MCF 10A (cell line): ENCODE data around the gene ESD. TPM values are rescaled to one million over a fixed set of nuclear protein-coding genes. Genes with fewer than 3 reads are reported as not detected.

Source experiments
- BruUV-seq: library from RNA; stranded (reverse); fragments of 400-500 nt; replicated peaks from 2 replicates; lab custom pipeline; 2021; lab: Mats Ljungman, UMichigan
- CTCF ChIA-PET: fragments of 300-600 bp; sonication (Branson Sonifier 250); formaldehyde crosslinking; extraction: SDS; loops from one replicate; lab custom pipeline; 2021; ENCODE audit warnings: antibody characterized with exemption, inconsistent platforms; lab: Yijun Ruan, JAX
- POLR2A ChIA-PET: fragments of 300-600, 350-650 bp; sonication (Branson Sonifier 250); formaldehyde crosslinking; extraction: SDS; loops from one replicate; lab custom pipeline; 2020; ENCODE audit warnings: antibody characterized with exemption, inconsistent platforms; lab: Yijun Ruan, JAX
- DNase-seq: peaks from one replicate; pipeline ENCODE4 v3.0.0-alpha.2; 2018; ENCODE audit not compliant: unreplicated experiment
- H3K27ac Mint-ChIP-seq: one replicate; pipeline ENCODE4 v1.8.0; 2022; ENCODE audit warnings: mild to moderate bottlenecking, low read depth, mixed read lengths; ENCODE audit not compliant: unreplicated experiment
- H3K27me3 Mint-ChIP-seq: one replicate; pipeline ENCODE4 v1.8.0; 2022; ENCODE audit warnings: mixed read lengths; ENCODE audit not compliant: insufficient read depth, unreplicated experiment
- H3K36me3 Mint-ChIP-seq: one replicate; pipeline ENCODE4 v1.8.0; 2022; ENCODE audit warnings: mild to moderate bottlenecking, moderate library complexity, mixed read lengths; ENCODE audit not compliant: insufficient read depth, unreplicated experiment
- H3K4me1 Mint-ChIP-seq: one replicate; pipeline ENCODE4 v1.8.0; 2022; ENCODE audit warnings: mixed read lengths; ENCODE audit not compliant: insufficient read depth, unreplicated experiment
- H3K4me3 Mint-ChIP-seq: one replicate; pipeline ENCODE4 v1.8.0; 2022; ENCODE audit warnings: mild to moderate bottlenecking, moderate library complexity, mixed read lengths; ENCODE audit not compliant: unreplicated experiment
- H3K9me3 Mint-ChIP-seq: one replicate; pipeline ENCODE4 v1.8.0; 2022; ENCODE audit warnings: mixed read lengths; ENCODE audit not compliant: unreplicated experiment
- CTCF ChIP-seq: fragments of 200-600 bp; IDR thresholded peaks from one replicate; pipeline ENCODE4 v1.8.0; 2022; ENCODE audit warnings: antibody characterized with exemption, mild to moderate bottlenecking; ENCODE audit not compliant: unreplicated experiment
- intact Hi-C: fragments of 100-400 bp; cut with micrococcal nuclease; formaldehyde crosslinking; loops from 2 replicates; pipeline ENCODE4 v1.14.1; 2022
- total RNA-seq: library from RNA; stranded (reverse); gene quantifications from 2 replicates; pipeline ENCODE4 v1.2.3, GENCODE V29; 2022

Gene ESD
- total RNA-seq, 1 experiment from 2014 or later = 105 TPM

DNA sequence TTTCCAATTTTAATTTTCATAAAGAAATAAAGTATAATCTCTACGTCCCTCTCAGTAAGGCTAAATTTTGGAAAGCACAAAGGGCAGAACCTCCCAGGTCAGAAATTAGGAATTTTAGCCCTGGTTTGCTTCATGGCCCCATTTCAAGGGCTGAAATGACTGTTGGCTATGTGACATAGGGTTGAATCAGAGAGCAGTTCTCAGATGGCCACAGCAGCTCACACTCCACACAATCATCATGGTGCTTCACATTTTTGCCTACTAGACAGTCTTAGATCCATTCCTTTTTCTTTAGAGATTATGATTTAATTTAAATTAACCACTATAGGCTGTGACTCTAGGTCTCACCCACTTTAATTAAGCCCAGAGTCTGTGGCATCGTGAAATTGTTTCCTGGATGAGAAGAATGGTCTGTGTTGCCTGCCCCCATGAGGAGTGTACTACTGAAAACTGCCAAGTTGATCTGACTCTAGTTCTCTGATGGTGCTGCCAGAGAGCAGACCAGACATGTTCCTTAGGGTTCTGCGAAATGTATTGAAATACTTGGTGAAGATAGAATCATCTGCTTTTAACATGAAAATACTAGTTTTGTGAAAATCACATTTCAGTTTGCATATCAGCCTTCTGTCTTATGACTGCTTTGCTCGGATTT, 57.4 kb downstream of the ESD start:
- H3K4me3 Mint-ChIP-seq = no peak overlapping the region
- no peak for TF ChIP-seq CTCF
- ChIA-PET CTCF (interaction anchor here (1.6 kb wide), 1 partner anchor 188 kb away, joined by 5 read pairs; no protein-coding TSS in a partner anchor), POLR2A (no interaction called here)
- no peak overlapping the region for H3K27ac Mint-ChIP-seq
- no TSS peak for BruUV-seq
- no peaks in the 10 kb centered on the region for H3K4me1 Mint-ChIP-seq
- H3K9me3 Mint-ChIP-seq = no peaks in the 10 kb centered on the region
- no peak for DNase-seq
- intact Hi-C loops = no loop called here
- peaks cover 31% of the 10 kb centered on the region for H3K36me3 Mint-ChIP-seq
- H3K27me3 Mint-ChIP-seq = no peaks in the 10 kb centered on the region

GRCh38 chr13:46738766-46739165, 58.2 kb downstream of the ESD start:
- intact Hi-C loops = no loop called here
- ChIA-PET CTCF (interaction anchor here (1.6 kb wide), 1 partner anchor 187 kb away, joined by 5 read pairs; no protein-coding TSS in a partner anchor), POLR2A (interaction anchor here (1.1 kb wide), 1 partner anchor 15 kb away, joined by 3 read pairs; no protein-coding TSS in a partner anchor)
- no peak for TF ChIP-seq CTCF
- H3K9me3 Mint-ChIP-seq = no peaks in the 10 kb centered on the region
- H3K4me1 Mint-ChIP-seq = no peaks in the 10 kb centered on the region
- DNase-seq = no peak
- H3K27ac Mint-ChIP-seq = no peak overlapping the region
- H3K36me3 Mint-ChIP-seq = peaks cover 30% of the 10 kb centered on the region
- no TSS peak for BruUV-seq
- H3K27me3 Mint-ChIP-seq = no peaks in the 10 kb centered on the region
- H3K4me3 Mint-ChIP-seq = no peak overlapping the region

DNA sequence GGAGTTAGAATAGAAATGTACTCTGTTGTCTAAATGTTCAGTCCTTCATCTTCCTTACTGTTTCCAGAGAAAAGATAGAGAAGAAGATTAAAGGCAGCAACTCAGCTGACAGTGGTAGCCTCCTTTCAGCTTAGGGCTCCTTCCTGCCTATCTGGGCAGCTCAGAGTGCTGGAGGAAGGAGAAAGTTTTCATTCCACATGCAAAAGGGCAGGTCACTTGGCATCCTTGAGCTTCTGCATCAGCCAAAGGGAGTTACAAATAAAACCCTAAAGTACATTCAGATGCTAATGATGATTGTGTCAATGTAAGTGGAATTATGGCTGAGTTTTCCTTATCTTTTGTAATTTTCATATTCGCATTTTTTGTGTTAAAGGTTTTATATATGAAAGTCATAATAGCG, 58.9 kb downstream of the ESD start:
- H3K27ac Mint-ChIP-seq = no peak overlapping the region
- H3K9me3 Mint-ChIP-seq = no peaks in the 10 kb centered on the region
- no peak overlapping the region for H3K4me3 Mint-ChIP-seq
- DNase-seq = no peak
- H3K27me3 Mint-ChIP-seq = no peaks in the 10 kb centered on the region
- CTCF ChIA-PET = interaction anchor here (0.6 to 1.6 kb wide), 2 partner anchors 186 to 238 kb away, joined by 3 to 5 read pairs; no protein-coding TSS in a partner anchor
- intact Hi-C loops = no loop called here
- POLR2A ChIA-PET = interaction anchor here (1.1 kb wide), 1 partner anchor 15 kb away, joined by 3 read pairs; no protein-coding TSS in a partner anchor
- H3K4me1 Mint-ChIP-seq = no peaks in the 10 kb centered on the region
- no peak for TF ChIP-seq CTCF
- no TSS peak for BruUV-seq
- H3K36me3 Mint-ChIP-seq = peaks cover 28% of the 10 kb centered on the region

GRCh38 chr13:46736541-46737310, 60.2 kb downstream of the ESD start:
- H3K27ac Mint-ChIP-seq = no peak overlapping the region

More at GRCh38 chr13:46736541-46737310, 60.2 kb downstream of the ESD start:
- BruUV-seq = no TSS peak
- POLR2A ChIA-PET = no interaction called here
- intact Hi-C loops = no loop called here
- H3K27me3 Mint-ChIP-seq = no peaks in the 10 kb centered on the region
- CTCF ChIA-PET = interaction anchor here (0.7 kb wide), 1 partner anchor 246 kb away, joined by 3 read pairs; no protein-coding TSS in a partner anchor
- peaks cover 35% of the 10 kb centered on the region for H3K36me3 Mint-ChIP-seq
- DNase-seq = no peak
- H3K4me3 Mint-ChIP-seq = no peak overlapping the region
- H3K4me1 Mint-ChIP-seq = no peaks in the 10 kb centered on the region
- H3K9me3 Mint-ChIP-seq = no peaks in the 10 kb centered on the region
- TF ChIP-seq CTCF = no peak
